ENCODE data around the gene CACNA1A.

The CACNA1A gene

DNA sequence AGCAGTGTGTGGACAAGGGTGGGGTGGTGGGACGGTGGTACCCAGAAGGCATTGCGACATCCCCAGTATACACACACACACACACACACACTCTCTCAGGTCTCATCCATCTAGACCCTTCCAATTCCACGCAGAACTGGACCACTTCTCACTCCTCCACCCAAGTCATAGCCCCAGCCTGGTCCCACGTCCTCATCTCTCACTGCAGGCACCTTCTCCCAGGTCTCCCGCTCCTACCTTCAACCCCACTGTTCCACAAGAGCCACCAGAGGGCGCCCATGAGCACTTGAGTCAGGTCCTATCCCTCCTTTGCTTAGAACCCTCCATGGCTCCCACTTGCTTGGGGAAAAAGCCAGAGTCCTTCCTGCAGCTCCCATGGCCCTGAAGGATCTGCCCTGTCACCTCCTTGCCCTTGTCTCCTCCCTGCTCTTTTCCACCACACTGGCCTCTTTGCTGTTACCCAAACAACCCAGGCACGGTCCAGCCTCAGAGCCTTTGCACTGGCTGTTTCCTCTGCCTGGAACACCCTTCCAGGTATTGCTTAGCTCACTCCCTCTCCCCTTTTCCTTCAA is 293.4 kb downstream of the CACNA1A start:
- no peaks in the 10 kb centered on the region for H3F3A ChIP-seq (ENCODE audit: insufficient read depth)
- TF ChIP-seq EZH2phosphoT487 (conservative IDR thresholded peaks at IDR 0.05; ENCODE audit: low read length): no peak
- TF ChIP-seq, protein P1, sequence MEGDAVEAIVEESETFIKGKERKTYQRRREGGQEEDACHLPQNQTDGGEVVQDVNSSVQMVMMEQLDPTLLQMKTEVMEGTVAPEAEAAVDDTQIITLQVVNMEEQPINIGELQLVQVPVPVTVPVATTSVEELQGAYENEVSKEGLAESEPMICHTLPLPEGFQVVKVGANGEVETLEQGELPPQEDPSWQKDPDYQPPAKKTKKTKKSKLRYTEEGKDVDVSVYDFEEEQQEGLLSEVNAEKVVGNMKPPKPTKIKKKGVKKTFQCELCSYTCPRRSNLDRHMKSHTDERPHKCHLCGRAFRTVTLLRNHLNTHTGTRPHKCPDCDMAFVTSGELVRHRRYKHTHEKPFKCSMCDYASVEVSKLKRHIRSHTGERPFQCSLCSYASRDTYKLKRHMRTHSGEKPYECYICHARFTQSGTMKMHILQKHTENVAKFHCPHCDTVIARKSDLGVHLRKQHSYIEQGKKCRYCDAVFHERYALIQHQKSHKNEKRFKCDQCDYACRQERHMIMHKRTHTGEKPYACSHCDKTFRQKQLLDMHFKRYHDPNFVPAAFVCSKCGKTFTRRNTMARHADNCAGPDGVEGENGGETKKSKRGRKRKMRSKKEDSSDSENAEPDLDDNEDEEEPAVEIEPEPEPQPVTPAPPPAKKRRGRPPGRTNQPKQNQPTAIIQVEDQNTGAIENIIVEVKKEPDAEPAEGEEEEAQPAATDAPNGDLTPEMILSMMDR (IDR thresholded peaks at IDR 0.05; ENCODE audit: insufficient read depth, low read length, poor library complexity, severe bottlenecking): peak; percentile 71

DNA sequence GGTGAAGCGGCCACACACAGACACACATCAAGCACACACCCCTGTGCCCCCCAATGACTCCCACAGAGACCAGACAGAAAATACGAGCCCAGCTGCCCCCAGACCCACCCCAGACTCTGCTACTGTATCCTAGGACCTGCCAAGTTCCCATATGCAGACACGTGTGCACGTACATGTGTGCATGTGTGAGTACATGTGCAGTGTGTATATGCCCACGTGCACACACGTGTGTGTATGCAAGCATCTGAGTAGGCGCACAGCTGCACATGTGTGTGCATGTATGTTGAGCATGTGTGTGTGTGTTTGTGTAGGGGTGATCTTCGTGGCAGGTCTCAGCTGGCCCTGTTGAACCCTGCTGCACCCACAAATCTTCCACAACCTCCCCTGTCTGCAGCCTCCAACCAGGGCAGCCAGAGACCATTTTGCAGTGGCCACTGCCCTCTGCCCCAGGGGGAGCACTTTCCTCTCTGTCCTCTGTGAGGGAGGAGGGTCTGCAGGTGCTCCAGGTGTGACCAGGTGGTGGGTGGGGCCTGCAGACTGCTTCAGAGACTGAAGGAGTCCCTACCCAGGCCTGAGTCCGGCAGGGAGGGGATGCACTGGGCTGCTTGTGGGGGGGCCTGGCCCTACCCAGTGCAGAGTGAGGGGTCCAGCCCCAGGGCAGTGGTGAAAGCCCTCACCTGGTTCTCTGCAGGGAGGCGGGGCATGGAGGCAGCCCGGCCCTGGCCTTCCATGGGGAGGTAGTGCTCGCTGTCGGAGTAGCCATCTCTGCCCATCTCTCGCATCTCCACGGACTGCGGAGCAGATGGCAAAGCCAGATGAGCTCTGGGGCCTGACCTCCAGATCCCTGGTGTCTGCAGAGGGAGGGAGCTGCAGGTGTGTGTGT is 294.6 kb downstream of the CACNA1A start:
- Histone ChIP-seq H3K36me3 (ENCODE audit: low read length) (no peaks in the 10 kb centered on the region), H3K79me2 (ENCODE audit: insufficient read depth, low read length) (no peaks in the 10 kb centered on the region), H3K9me2 (replicated peaks; ENCODE audit: insufficient read depth, low read length) (no peaks in the 10 kb centered on the region), H3K9me3 (ENCODE audit: insufficient read depth, low read length) (no peaks in the 10 kb centered on the region), H3K4me3 (ENCODE audit: insufficient read depth, low read length, poor library complexity, severe bottlenecking) (no peak overlapping the region), H3K27ac (ENCODE audit: low read depth, low read length) (no peak overlapping the region), H3K9ac (ENCODE audit: low read length) (no peak overlapping the region), H2AFZ (ENCODE audit: low read depth, low read length, severe bottlenecking) (no peak overlapping the region), H4K20me1 (ENCODE audit: low read depth, low read length) (no peaks in the 10 kb centered on the region), H3K4me2 (ENCODE audit: low read depth, low read length, poor library complexity, severe bottlenecking) (no peak overlapping the region), H3K27me3 (ENCODE audit: low read length) (no peaks in the 10 kb centered on the region), H3F3A (ENCODE audit: insufficient read depth) (no peaks in the 10 kb centered on the region)
- TF ChIP-seq EZH2phosphoT487 (conservative IDR thresholded peaks at IDR 0.05; ENCODE audit: low read length): no peak
- TF ChIP-seq, protein P1 (IDR thresholded peaks at IDR 0.05; ENCODE audit: insufficient read depth, low read length, poor library complexity, severe bottlenecking): no peak

More for the DNA sequence above, 293.4 kb downstream of the CACNA1A start:
- Histone ChIP-seq H3K27me3 (ENCODE audit: low read length) (no peaks in the 10 kb centered on the region), H3K27ac (ENCODE audit: low read depth, low read length) (no peak overlapping the region), H3K4me2 (ENCODE audit: low read depth, low read length, poor library complexity, severe bottlenecking) (no peak overlapping the region), H3K36me3 (ENCODE audit: low read length) (no peaks in the 10 kb centered on the region), H3K4me3 (ENCODE audit: insufficient read depth, low read length, poor library complexity, severe bottlenecking) (no peak overlapping the region), H3K9me3 (ENCODE audit: insufficient read depth, low read length) (no peaks in the 10 kb centered on the region), H3K9me2 (replicated peaks; ENCODE audit: insufficient read depth, low read length) (no peaks in the 10 kb centered on the region), H3K79me2 (ENCODE audit: insufficient read depth, low read length) (no peaks in the 10 kb centered on the region), H2AFZ (ENCODE audit: low read depth, low read length, severe bottlenecking) (no peak overlapping the region), H3K9ac (ENCODE audit: low read length) (no peak overlapping the region), H4K20me1 (ENCODE audit: low read depth, low read length) (no peaks in the 10 kb centered on the region)

DNA sequence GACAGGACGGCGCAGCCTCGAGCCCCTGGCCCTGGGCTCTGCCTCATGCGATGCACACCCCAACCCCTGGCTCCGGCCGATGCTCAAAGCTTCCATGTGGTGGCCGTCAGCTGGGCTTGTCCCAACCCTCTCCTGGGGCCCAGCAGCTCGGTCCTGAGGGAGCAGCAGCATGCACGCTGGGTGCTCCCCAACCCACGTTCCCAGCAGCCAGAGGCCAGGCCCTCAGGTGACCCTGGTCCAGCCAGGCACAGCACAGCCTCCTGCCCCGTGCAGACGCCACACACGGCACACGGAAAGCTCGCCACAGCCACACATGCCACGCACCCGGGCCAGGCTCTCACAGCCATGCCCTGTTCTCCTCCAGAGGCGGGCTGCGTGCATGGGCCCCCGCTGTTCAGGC is 295.3 kb downstream of the CACNA1A start:
- H2AFZ ChIP-seq (ENCODE audit: low read depth, low read length, severe bottlenecking): no peak overlapping the region
- H3K9ac ChIP-seq (ENCODE audit: low read length): no peak overlapping the region
- no peaks in the 10 kb centered on the region for H3K36me3 ChIP-seq (ENCODE audit: low read length)
- H3K4me3 ChIP-seq (ENCODE audit: insufficient read depth, low read length, poor library complexity, severe bottlenecking): no peak overlapping the region
- no peaks in the 10 kb centered on the region for H3K9me3 ChIP-seq (ENCODE audit: insufficient read depth, low read length)
- TF ChIP-seq EZH2phosphoT487 (conservative IDR thresholded peaks at IDR 0.05; ENCODE audit: low read length): no peak
- TF ChIP-seq, protein P1 (IDR thresholded peaks at IDR 0.05; ENCODE audit: insufficient read depth, low read length, poor library complexity, severe bottlenecking): no peak
- H3K27ac ChIP-seq (ENCODE audit: low read depth, low read length): no peak overlapping the region
- no peaks in the 10 kb centered on the region for H3K27me3 ChIP-seq (ENCODE audit: low read length)
- no peaks in the 10 kb centered on the region for H3K79me2 ChIP-seq (ENCODE audit: insufficient read depth, low read length)
- H4K20me1 ChIP-seq (ENCODE audit: low read depth, low read length): no peaks in the 10 kb centered on the region
- H3K4me2 ChIP-seq (ENCODE audit: low read depth, low read length, poor library complexity, severe bottlenecking): no peak overlapping the region
- no peaks in the 10 kb centered on the region for H3F3A ChIP-seq (ENCODE audit: insufficient read depth)
- no peaks in the 10 kb centered on the region for H3K9me2 ChIP-seq (replicated peaks; ENCODE audit: insufficient read depth, low read length)

Measured in SU-DHL-6 (cell line).